GM23338 (cell line): ENCODE measurements around the gene PTPDC1. TPM values are rescaled to one million over a fixed set of nuclear protein-coding genes. Genes with fewer than 3 reads are reported as not detected.

ENCODE experiments used
- ATAC-seq: fragments of 200-7000 bp; cut with Tn5 transposase; 3 replicates; pipeline ENCODE4 v1.9.1; 2020
- DNase-seq: peaks from one replicate; pipeline ENCODE4 v3.0.0-alpha.2; 2015; ENCODE audit warnings: low spot score
- H2AFZ ChIP-seq: fragments of 200-600 bp; sonication (generic); 2 replicates; pipeline ENCODE4 v1.8.0; 2016; ENCODE audit warnings: antibody characterized with exemption, mild to moderate bottlenecking, moderate library complexity
- H3F3A ChIP-seq: fragments of 200-600 bp; sonication (generic); replicated peaks from 2 replicates; pipeline ENCODE4 v1.8.0; 2017; ENCODE audit warnings: antibody characterized with exemption, mixed run types, low read depth
- H3K27ac ChIP-seq: fragments of 200-600 bp; sonication (generic); 2 replicates; pipeline ENCODE4 v1.6.1; 2016; ENCODE audit warnings: low read depth
- H3K27me3 ChIP-seq: fragments of 200-600 bp; sonication (generic); 2 replicates; pipeline ENCODE4 v1.8.0; 2016; ENCODE audit warnings: mild to moderate bottlenecking, mixed run types, moderate library complexity; ENCODE audit not compliant: insufficient read depth
- H3K36me3 ChIP-seq: fragments of 200-600 bp; sonication (generic); 2 replicates; pipeline ENCODE4 v1.8.0; 2016; ENCODE audit warnings: mild to moderate bottlenecking; ENCODE audit not compliant: insufficient read depth
- H3K4me1 ChIP-seq: fragments of 200-600 bp; sonication (generic); 2 replicates; pipeline ENCODE4 v1.8.0; 2016; ENCODE audit warnings: mild to moderate bottlenecking, moderate library complexity; ENCODE audit not compliant: insufficient read depth
- H3K4me2 ChIP-seq: fragments of 200-600 bp; sonication (generic); 2 replicates; pipeline ENCODE4 v1.7.1; 2017; ENCODE audit warnings: mixed run types
- H3K4me3 ChIP-seq: fragments of 200-600 bp; sonication (generic); 2 replicates; pipeline ENCODE4 v1.6.1; 2016; ENCODE audit warnings: mixed run types
- H3K79me2 ChIP-seq: fragments of 200-600 bp; sonication (generic); replicated peaks from 2 replicates; pipeline ENCODE4 v1.8.0; 2017; ENCODE audit warnings: mild to moderate bottlenecking; ENCODE audit not compliant: insufficient read depth
- H3K9me2 ChIP-seq: fragments of 200-600 bp; sonication (generic); 2 replicates; pipeline ENCODE4 v1.8.0; 2017; ENCODE audit not compliant: insufficient read depth
- H4K20me1 ChIP-seq: fragments of 200-600 bp; sonication (generic); replicated peaks from 2 replicates; pipeline ENCODE4 v1.8.0; 2017; ENCODE audit warnings: mild to moderate bottlenecking; ENCODE audit not compliant: insufficient read depth
- H3K27ac Mint-ChIP-seq: 2 replicates; pipeline ENCODE4 v1.8.0; 2020; ENCODE audit warnings: inconsistent platforms, mild to moderate bottlenecking, moderate library complexity, mixed read lengths
- H3K27me3 Mint-ChIP-seq: 3 replicates; pipeline ENCODE4 v1.8.0; 2022; ENCODE audit warnings: low read depth, mild to moderate bottlenecking, moderate library complexity, mixed read lengths, inconsistent platforms; ENCODE audit not compliant: insufficient read depth, poor library complexity
- H3K36me3 Mint-ChIP-seq: 3 replicates; pipeline ENCODE4 v1.8.0; 2021; ENCODE audit warnings: low read depth, mild to moderate bottlenecking, inconsistent platforms, moderate library complexity, mixed read lengths
- H3K4me1 Mint-ChIP-seq: 3 replicates; pipeline ENCODE4 v1.8.0; 2020; ENCODE audit warnings: mild to moderate bottlenecking, inconsistent platforms, mixed read lengths
- H3K4me3 Mint-ChIP-seq: 3 replicates; pipeline ENCODE4 v1.8.0; 2021; ENCODE audit warnings: moderate library complexity, mild to moderate bottlenecking, inconsistent platforms, mixed read lengths
- H3K9me3 Mint-ChIP-seq: 3 replicates; pipeline ENCODE4 v1.8.0; 2020; ENCODE audit warnings: moderate library complexity, mild to moderate bottlenecking, inconsistent platforms, mixed read lengths
- CREB1 ChIP-seq: fragments of 250-450 bp; sonication (Bioruptor Pico); IDR thresholded peaks from 2 replicates; pipeline ENCODE4 v1.5.0; 2020; ENCODE audit warnings: low read depth, mild to moderate bottlenecking, moderate library complexity
- CTCF ChIP-seq, 2 experiments: fragments of 200-600 bp in 1 of 2; sonication (generic) in 1 of 2; conservative IDR thresholded peaks; 2 replicates each; pipeline versions ENCODE4 v1.5.1 to v1.6.1; 2016 to 2017; ENCODE audit warnings: antibody characterized with exemption in 2 of 2, low read depth in 2 of 2, mild to moderate bottlenecking in 2 of 2, moderate library complexity in 1 of 2
- ETS1 ChIP-seq: IDR thresholded peaks from 2 replicates; pipeline ENCODE4 v1.6.1; 2016; ENCODE audit warnings: antibody characterized with exemption
- EZH2 ChIP-seq: fragments of 200-600 bp; sonication (generic); IDR thresholded peaks from one replicate; pipeline ENCODE4 v1.8.0; 2017; ENCODE audit warnings: antibody characterized with exemption, mild to moderate bottlenecking, low read depth; ENCODE audit not compliant: unreplicated experiment
- EZH2phosphoT487 ChIP-seq: fragments of 200-600 bp; sonication (generic); IDR thresholded peaks from one replicate; pipeline ENCODE4 v1.8.1; 2018; ENCODE audit warnings: antibody characterized with exemption; ENCODE audit not compliant: unreplicated experiment
- JUNB ChIP-seq: IDR thresholded peaks from one replicate; pipeline ENCODE4 v1.6.1; 2016; ENCODE audit warnings: antibody characterized with exemption; ENCODE audit not compliant: unreplicated experiment
- NANOG ChIP-seq: IDR thresholded peaks from 2 replicates; pipeline ENCODE4 v1.6.1; 2016; ENCODE audit warnings: antibody characterized with exemption, borderline replicate concordance
- REST ChIP-seq: IDR thresholded peaks from one replicate; pipeline ENCODE4 v1.6.1; 2018; ENCODE audit warnings: antibody characterized with exemption; ENCODE audit not compliant: unreplicated experiment
- STAT1 ChIP-seq: IDR thresholded peaks from one replicate; pipeline ENCODE4 v1.6.1; 2016; ENCODE audit warnings: antibody characterized with exemption; ENCODE audit not compliant: unreplicated experiment
- ZNF114 ChIP-seq: fragments of 250-450 bp; sonication (Bioruptor Pico); IDR thresholded peaks from 2 replicates; pipeline ENCODE4 v1.5.0; 2020; ENCODE audit warnings: mild to moderate bottlenecking, moderate library complexity
- ZNF331 ChIP-seq: fragments of 250-450 bp; sonication (Bioruptor Pico); IDR thresholded peaks from 2 replicates; pipeline ENCODE4 v1.5.0; 2020; ENCODE audit warnings: low read depth, mild to moderate bottlenecking, moderate library complexity
- polyA plus RNA-seq: library from polyadenylated mRNA; unstranded; fragments of >200 nt; fragmentation: Nextera tagmentation; extraction: Ambion mirVana; gene quantifications from 2 replicates; pipeline ENCODE4 v1.2.1, GENCODE V29; 2016
- total RNA-seq: library from RNA; depleted of rRNA; stranded (reverse); fragments of >200 nt; shearing (Covaris generic); gene quantifications from 2 replicates; pipeline ENCODE4 v1.2.3, GENCODE V29; 2014

Gene PTPDC1
- total and polyA plus RNA-seq, 2 experiments from 2014 or later = 4.3 to 10.6 TPM

GRCh38 chr9:94120854-94121376 is 36.7 kb downstream of the PTPDC1 start:
- H3K4me3 ChIP-seq = no peak overlapping the region
- H3K4me2 ChIP-seq = no peak overlapping the region
- TF ChIP-seq ZNF114 (CRISPR knock-in tag) (no peak), NANOG (no peak), REST (no peak), JUNB (no peak), ETS1 (no peak), EZH2 (no peak), CREB1 (CRISPR knock-in tag) (no peak), CTCF (conservative IDR thresholded peaks at IDR 0.05; ENCODE audit: low read depth in 2 of 2) (no peak), ZNF331 (CRISPR knock-in tag) (no peak)
- H4K20me1 ChIP-seq = no peaks in the 10 kb centered on the region
- no peaks in the 10 kb centered on the region for H3K79me2 ChIP-seq
- no peak overlapping the region for H2AFZ ChIP-seq
- H3K27me3 Mint-ChIP-seq = no peaks in the 10 kb centered on the region
- H3K36me3 Mint-ChIP-seq = peaks cover 12% of the 10 kb centered on the region; the same call in 2 of the 3 replicates
- no peaks in the 10 kb centered on the region for H3F3A ChIP-seq
- H3K27ac ChIP-seq = no peak overlapping the region
- peaks cover 3% of the 10 kb centered on the region; the same call in 2 of the 3 replicates for H3K4me1 Mint-ChIP-seq
- H3K9me2 ChIP-seq = peaks cover 7% of the 10 kb centered on the region; the same call in 1 of the 2 replicates
- H3K36me3 ChIP-seq = no peaks in the 10 kb centered on the region
- H3K27me3 ChIP-seq = no peaks in the 10 kb centered on the region
- H3K27ac Mint-ChIP-seq = no peak overlapping the region
- no peaks in the 10 kb centered on the region for H3K4me1 ChIP-seq
- no peak for DNase-seq
- peaks cover 22% of the 10 kb centered on the region for H3K9me3 Mint-ChIP-seq
- no peak for ATAC-seq
- no peak overlapping the region for H3K4me3 Mint-ChIP-seq

GRCh38 chr9:94126844-94127243 is 42.6 kb downstream of the PTPDC1 start:
- H3K4me3 Mint-ChIP-seq = no peak overlapping the region
- Histone ChIP-seq H3K36me3 (no peaks in the 10 kb centered on the region; the same call in 1 of the 2 replicates), H3K4me1 (no peaks in the 10 kb centered on the region), H2AFZ (no peak overlapping the region), H4K20me1 (no peaks in the 10 kb centered on the region), H3K9me2 (peaks cover 7% of the 10 kb centered on the region; the same call in 1 of the 2 replicates), H3K79me2 (no peaks in the 10 kb centered on the region), H3F3A (no peaks in the 10 kb centered on the region), H3K4me2 (no peak overlapping the region), H3K4me3 (no peak overlapping the region), H3K27me3 (no peaks in the 10 kb centered on the region), H3K27ac (no peak overlapping the region)
- no peaks in the 10 kb centered on the region for H3K27me3 Mint-ChIP-seq
- TF ChIP-seq EZH2phosphoT487 = no peak
- TF ChIP-seq STAT1 = no peak
- H3K9me3 Mint-ChIP-seq = peaks cover 57% of the 10 kb centered on the region
- DNase-seq = no peak
- peaks cover 33% of the 10 kb centered on the region for H3K36me3 Mint-ChIP-seq
- ATAC-seq = no peak
- H3K27ac Mint-ChIP-seq = no peak overlapping the region
- no peaks in the 10 kb centered on the region for H3K4me1 Mint-ChIP-seq
